DOHH2 (cell line): ENCODE data around the gene CAPRIN1.

Experiments used
- CTCF ChIP-seq: fragments of 200-600 bp; sonication (generic); IDR thresholded peaks from one replicate; pipeline ENCODE4 v1.5.1; 2014; ENCODE audit warnings: antibody characterized with exemption, mild to moderate bottlenecking, low read depth, low read length; ENCODE audit not compliant: poor library complexity, severe bottlenecking
- EZH2phosphoT487 ChIP-seq: fragments of 200-600 bp; sonication (generic); IDR thresholded peaks from 2 replicates; pipeline ENCODE4 v1.6.1; 2017; ENCODE audit warnings: borderline replicate concordance, mild to moderate bottlenecking, antibody characterized with exemption, low read length, moderate library complexity, mixed read lengths

- no peak for TF ChIP-seq CTCF
- TF ChIP-seq EZH2phosphoT487, result no peak
Measured at GRCh38 chr11:34143048-34143447, 91.5 kb downstream of the CAPRIN1 start.
